Panc1 (cell line): Measurements from ENCODE around the gene TEDDM1. TPM values are rescaled to one million over a fixed set of nuclear protein-coding genes. Genes with fewer than 3 reads are reported as not detected.

Source experiments
- ATAC-seq: fragments of 200-7000 bp; cut with Tn5 transposase; 2 replicates; pipeline ENCODE4 v1.9.1; 2020; ENCODE audit warnings: mild to moderate bottlenecking, moderate library complexity
- BruUV-seq: library from RNA; stranded (reverse); fragments of 400-500 nt; replicated peaks from 2 replicates; lab custom pipeline; 2021; lab: Mats Ljungman, UMichigan
- CTCF ChIA-PET: fragments of 300-600 bp; sonication (Branson Sonifier 250); formaldehyde crosslinking; loops from one replicate; lab custom pipeline; 2022; ENCODE audit warnings: antibody characterized with exemption; lab: Charles Lee
- POLR2A ChIA-PET: fragments of 300-600 bp; sonication (Branson Sonifier 250); formaldehyde crosslinking; loops from one replicate; lab custom pipeline; 2022; ENCODE audit warnings: antibody characterized with exemption; lab: Charles Lee
- DNase-seq: peaks from one replicate; pipeline ENCODE4 v3.0.0-alpha.2; 2010; ENCODE audit warnings: low read depth, low spot score
- H3K27ac ChIP-seq: 2 replicates; pipeline ENCODE4 v1.5.1; 2011; ENCODE audit warnings: mild to moderate bottlenecking, low read length, inconsistent platforms
- H3K27me3 ChIP-seq: fragments of 200-500 bp; sonication (Bioruptor generic); 2 replicates; pipeline ENCODE4 v1.6.0; 2014; ENCODE audit warnings: low read length, inconsistent platforms; ENCODE audit not compliant: control insufficient read depth, insufficient read depth
- H3K36me3 ChIP-seq: fragments of 200-500 bp; sonication (Bioruptor generic); 2 replicates; pipeline ENCODE4 v1.5.1; 2014; ENCODE audit warnings: inconsistent platforms, mild to moderate bottlenecking, low read length, moderate library complexity; ENCODE audit not compliant: control insufficient read depth, insufficient read depth
- H3K4me1 ChIP-seq: 2 replicates; pipeline ENCODE4 v1.5.1; 2011; ENCODE audit warnings: inconsistent platforms, mild to moderate bottlenecking, low read length, moderate library complexity; ENCODE audit not compliant: control insufficient read depth, insufficient read depth
- H3K4me3 ChIP-seq, 2 experiments: 2 replicates each; pipeline ENCODE4 v1.5.1; 2011 to 2012; ENCODE audit warnings: low read depth in 2 of 2, low read length in 2 of 2, mild to moderate bottlenecking in 2 of 2, inconsistent platforms in 1 of 2, moderate library complexity in 1 of 2
- H3K9me3 ChIP-seq: fragments of 200-500 bp; sonication (Bioruptor generic); 2 replicates; pipeline ENCODE4 v1.5.1; 2014; ENCODE audit warnings: low read depth, mild to moderate bottlenecking, inconsistent platforms, low read length, moderate library complexity; ENCODE audit not compliant: control insufficient read depth, insufficient read depth
- POLR2AphosphoS5 ChIP-seq: IDR thresholded peaks from 2 replicates; pipeline ENCODE4 v1.6.1; 2012; ENCODE audit warnings: mild to moderate bottlenecking, low read depth, low read length, moderate library complexity
- SIN3A ChIP-seq: IDR thresholded peaks from 2 replicates; pipeline ENCODE4 v1.6.1; 2012; ENCODE audit warnings: low read depth, mild to moderate bottlenecking, low read length, moderate library complexity, borderline replicate concordance; ENCODE audit not compliant: insufficient read depth
- TCF7L2 ChIP-seq: IDR thresholded peaks from 2 replicates; pipeline ENCODE4 v1.6.1; 2011; ENCODE audit warnings: mild to moderate bottlenecking, low read depth, low read length, inconsistent platforms
- in situ Hi-C: cut with HindIII; loops from 2 replicates; pipeline ENCODE4 v1.10.0; 2016; ENCODE audit warnings: low sequenced_read_pairs, low pct_unique_long_range_greater_than_20kb
- intact Hi-C: fragments of 100-400 bp; cut with micrococcal nuclease; formaldehyde crosslinking; loops from one replicate; pipeline ENCODE4 v1.10.0; 2022; ENCODE audit not compliant: unreplicated experiment
- total RNA-seq: library from RNA; stranded (reverse); gene quantifications from one replicate; pipeline ENCODE4 v1.2.1, GENCODE V29; 2021; ENCODE audit not compliant: unreplicated experiment
- TF ChIP-seq, protein P1 (sequence below), 2 experiments: IDR thresholded peaks; 2 replicates each; pipeline ENCODE4 v1.6.1; 2011 to 2012; ENCODE audit warnings: low read depth in 2 of 2, control low read depth in 1 of 2, low read length in 1 of 2, mild to moderate bottlenecking in 1 of 2, moderate library complexity in 1 of 2; ENCODE audit not compliant: insufficient read depth in 1 of 2
- TF ChIP-seq, protein P2 (sequence below): fragments of 450-650 bp; IDR thresholded peaks from 2 replicates; pipeline ENCODE4 v1.5.1; 2017; ENCODE audit warnings: mild to moderate bottlenecking

The TEDDM1 gene
- total RNA-seq, 1 experiment from 2014 or later = not detected

DNA sequence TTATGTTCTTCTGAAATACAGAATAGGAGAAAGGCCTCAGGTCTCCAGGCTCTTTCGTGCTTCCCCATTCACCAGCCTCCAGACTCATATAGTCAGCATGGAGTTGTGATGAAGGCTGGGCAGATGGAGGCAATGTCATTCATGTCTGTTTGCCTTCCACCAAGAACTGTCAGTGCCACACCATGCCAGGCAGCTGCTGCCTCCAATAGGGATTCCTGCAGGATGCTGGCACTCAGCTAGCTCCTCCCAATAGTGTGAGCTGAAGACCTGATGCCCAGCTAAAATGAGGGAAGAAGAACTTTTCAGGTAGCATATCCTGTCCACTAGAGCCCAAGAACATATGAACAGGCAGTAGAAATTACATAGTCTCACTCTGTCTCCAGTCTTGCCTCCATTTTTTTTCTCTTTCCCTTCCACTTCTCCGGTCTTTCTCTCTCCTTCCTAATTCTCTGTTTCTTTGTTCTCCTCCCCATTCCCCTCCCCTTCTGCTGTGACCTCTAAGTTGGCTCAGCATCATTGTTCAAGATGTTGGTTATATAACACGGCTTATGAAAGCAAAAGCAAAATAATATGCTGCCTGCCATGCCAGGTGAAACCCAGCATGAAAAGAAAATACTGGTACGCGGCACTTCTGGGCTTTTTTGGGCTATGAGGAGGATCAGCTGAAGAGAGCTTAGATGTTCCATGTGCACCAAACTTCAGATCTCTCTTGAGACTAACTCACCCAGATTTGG lies 26.2 kb downstream of the TEDDM1 start:
- CTCF ChIA-PET = no interaction called here
- POLR2A ChIA-PET = interaction anchor here (0.7 kb wide), 1 partner anchor 234 kb away, joined by 3 read pairs; no protein-coding TSS in a partner anchor
- H3K9me3 ChIP-seq = no peaks in the 10 kb centered on the region
- no peak overlapping the region for H3K27ac ChIP-seq
- H3K36me3 ChIP-seq = no peaks in the 10 kb centered on the region
- TF ChIP-seq POLR2AphosphoS5 = no peak
- no peak for TF ChIP-seq SIN3A
- TF ChIP-seq, protein P1, sequence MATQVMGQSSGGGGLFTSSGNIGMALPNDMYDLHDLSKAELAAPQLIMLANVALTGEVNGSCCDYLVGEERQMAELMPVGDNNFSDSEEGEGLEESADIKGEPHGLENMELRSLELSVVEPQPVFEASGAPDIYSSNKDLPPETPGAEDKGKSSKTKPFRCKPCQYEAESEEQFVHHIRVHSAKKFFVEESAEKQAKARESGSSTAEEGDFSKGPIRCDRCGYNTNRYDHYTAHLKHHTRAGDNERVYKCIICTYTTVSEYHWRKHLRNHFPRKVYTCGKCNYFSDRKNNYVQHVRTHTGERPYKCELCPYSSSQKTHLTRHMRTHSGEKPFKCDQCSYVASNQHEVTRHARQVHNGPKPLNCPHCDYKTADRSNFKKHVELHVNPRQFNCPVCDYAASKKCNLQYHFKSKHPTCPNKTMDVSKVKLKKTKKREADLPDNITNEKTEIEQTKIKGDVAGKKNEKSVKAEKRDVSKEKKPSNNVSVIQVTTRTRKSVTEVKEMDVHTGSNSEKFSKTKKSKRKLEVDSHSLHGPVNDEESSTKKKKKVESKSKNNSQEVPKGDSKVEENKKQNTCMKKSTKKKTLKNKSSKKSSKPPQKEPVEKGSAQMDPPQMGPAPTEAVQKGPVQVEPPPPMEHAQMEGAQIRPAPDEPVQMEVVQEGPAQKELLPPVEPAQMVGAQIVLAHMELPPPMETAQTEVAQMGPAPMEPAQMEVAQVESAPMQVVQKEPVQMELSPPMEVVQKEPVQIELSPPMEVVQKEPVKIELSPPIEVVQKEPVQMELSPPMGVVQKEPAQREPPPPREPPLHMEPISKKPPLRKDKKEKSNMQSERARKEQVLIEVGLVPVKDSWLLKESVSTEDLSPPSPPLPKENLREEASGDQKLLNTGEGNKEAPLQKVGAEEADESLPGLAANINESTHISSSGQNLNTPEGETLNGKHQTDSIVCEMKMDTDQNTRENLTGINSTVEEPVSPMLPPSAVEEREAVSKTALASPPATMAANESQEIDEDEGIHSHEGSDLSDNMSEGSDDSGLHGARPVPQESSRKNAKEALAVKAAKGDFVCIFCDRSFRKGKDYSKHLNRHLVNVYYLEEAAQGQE (IDR thresholded peaks at IDR 0.05; ENCODE audit: insufficient read depth in 1 of 2, low read depth in 2 of 2, low read length in 1 of 2) = no peak
- TF ChIP-seq TCF7L2 = no peak
- TF ChIP-seq, protein P2, sequence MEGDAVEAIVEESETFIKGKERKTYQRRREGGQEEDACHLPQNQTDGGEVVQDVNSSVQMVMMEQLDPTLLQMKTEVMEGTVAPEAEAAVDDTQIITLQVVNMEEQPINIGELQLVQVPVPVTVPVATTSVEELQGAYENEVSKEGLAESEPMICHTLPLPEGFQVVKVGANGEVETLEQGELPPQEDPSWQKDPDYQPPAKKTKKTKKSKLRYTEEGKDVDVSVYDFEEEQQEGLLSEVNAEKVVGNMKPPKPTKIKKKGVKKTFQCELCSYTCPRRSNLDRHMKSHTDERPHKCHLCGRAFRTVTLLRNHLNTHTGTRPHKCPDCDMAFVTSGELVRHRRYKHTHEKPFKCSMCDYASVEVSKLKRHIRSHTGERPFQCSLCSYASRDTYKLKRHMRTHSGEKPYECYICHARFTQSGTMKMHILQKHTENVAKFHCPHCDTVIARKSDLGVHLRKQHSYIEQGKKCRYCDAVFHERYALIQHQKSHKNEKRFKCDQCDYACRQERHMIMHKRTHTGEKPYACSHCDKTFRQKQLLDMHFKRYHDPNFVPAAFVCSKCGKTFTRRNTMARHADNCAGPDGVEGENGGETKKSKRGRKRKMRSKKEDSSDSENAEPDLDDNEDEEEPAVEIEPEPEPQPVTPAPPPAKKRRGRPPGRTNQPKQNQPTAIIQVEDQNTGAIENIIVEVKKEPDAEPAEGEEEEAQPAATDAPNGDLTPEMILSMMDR = no peak
- BruUV-seq = no TSS peak
- intact Hi-C loops (no loop called here), in situ Hi-C loops (no loop called here)
- no peak overlapping the region for H3K4me3 ChIP-seq
- no peak for DNase-seq
- ATAC-seq = no peak
- no peaks in the 10 kb centered on the region for H3K4me1 ChIP-seq
- H3K27me3 ChIP-seq = no peaks in the 10 kb centered on the region

DNA sequence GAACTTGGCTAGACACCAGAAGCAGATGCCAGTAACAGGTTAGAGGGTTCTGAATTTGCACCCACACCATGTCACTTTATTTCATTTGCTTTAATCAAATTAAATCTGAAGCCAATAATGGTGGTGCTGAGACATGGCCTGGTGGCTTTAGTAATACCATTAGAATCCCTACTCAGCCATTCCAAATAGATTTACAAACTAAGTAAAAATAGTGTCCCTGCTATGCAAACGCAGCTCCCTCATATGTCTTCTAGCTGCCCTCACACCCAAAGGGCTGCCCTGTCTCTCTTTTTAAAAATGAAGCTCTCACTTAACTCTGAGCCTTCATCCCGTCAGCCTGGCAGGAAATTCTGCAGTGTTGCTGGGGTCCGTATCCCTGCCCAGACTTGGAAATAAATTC lies 29.9 kb downstream of the TEDDM1 start:
- CTCF ChIA-PET = interaction anchor here (0.7 kb wide), 1 partner anchor 42 kb away, joined by 8 read pairs; no protein-coding TSS in a partner anchor
- intact Hi-C loops = no loop called here
- no TSS peak for BruUV-seq
- no peak for DNase-seq
- in situ Hi-C loops = no loop called here
- Histone ChIP-seq H3K27ac (no peak overlapping the region), H3K4me3 (no peak overlapping the region), H3K36me3 (no peaks in the 10 kb centered on the region), H3K4me1 (no peaks in the 10 kb centered on the region), H3K9me3 (no peaks in the 10 kb centered on the region), H3K27me3 (no peaks in the 10 kb centered on the region)
- TF ChIP-seq, protein P2 = no peak
- TF ChIP-seq SIN3A = no peak
- TF ChIP-seq, protein P1 (IDR thresholded peaks at IDR 0.05; ENCODE audit: insufficient read depth in 1 of 2, low read depth in 2 of 2, low read length in 1 of 2) = no peak
- TF ChIP-seq POLR2AphosphoS5 = no peak
- TF ChIP-seq TCF7L2 = no peak
- no peak for ATAC-seq
- POLR2A ChIA-PET = no interaction called here
